Cardiac ventricle fibroblast (primary cell): ENCODE measurements around the gene SDHC. TPM values are rescaled to one million over a fixed set of nuclear protein-coding genes. Genes with fewer than 3 reads are reported as not detected.

ENCODE experiments used
- total RNA-seq: library from RNA; depleted of rRNA; stranded (reverse); fragments of >200 nt; gene quantifications from 2 replicates; pipeline ENCODE4 v1.2.3, GENCODE V29; 2015

The SDHC gene, protein sequence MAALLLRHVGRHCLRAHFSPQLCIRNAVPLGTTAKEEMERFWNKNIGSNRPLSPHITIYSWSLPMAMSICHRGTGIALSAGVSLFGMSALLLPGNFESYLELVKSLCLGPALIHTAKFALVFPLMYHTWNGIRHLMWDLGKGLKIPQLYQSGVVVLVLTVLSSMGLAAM
- 133 and 154 TPM in 2 replicates for total RNA-seq

DNA sequence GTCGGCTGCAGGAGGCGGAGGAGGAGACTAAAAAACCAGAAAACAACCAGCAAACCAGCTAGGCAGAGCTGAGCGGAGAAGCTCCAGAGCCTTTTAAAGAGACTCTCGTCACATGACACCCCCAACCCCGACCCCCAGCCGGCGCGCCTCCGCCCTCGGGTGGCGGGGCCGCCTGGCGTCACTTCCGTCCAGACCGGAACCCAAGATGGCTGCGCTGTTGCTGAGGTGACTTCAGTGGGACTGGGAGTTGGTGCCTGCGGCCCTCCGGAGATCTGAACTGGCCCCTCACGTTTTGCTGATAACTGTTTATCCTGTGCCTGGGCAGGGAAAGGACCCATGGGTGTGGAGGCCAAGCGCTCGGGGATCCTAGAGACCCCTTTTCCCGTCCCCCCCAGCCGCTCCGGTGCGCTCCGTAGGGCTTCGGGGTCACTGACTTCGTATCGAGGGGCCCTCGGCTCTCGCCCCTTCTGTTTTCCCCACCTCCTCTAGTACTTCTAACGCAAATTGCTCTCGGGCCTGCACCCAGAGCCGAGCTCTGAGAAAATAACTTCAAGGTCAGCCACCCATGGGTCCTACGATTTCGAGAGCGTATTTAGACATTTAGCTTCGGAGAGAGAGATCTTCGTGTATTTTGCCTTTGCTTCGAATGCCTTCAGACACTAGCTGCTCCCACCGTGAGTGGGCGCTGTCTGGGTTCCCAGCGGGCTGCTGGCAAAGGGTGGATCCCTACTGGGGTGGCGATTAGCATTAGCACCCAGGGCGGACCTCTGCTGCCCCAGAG, at the start of gene SDHC:
Gene SDHC, plus strand, starts transcription at position 181 of the 781 bp plus-strand sequence. Its CDS starts 25 bp downstream, at position 206.

DNA sequence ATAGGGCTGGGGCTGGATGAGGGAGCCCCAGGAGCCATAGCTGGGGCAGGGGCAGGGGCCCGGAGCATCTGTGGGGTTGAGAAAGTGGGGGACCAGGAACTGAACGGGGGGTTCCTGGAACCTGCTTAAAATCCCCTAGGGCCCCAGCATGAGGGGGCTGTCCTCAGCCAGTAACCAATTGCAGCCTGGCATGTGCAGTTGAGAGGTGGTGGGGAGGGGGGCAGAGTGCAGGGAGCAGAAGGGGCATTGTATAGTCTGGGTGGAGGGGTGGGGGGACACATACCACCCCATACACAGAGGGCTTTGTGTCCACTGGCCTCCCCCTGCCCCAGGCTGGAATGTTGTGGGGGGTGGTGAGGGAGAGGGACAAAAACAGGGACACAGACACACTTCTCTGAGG, 4.3 kb upstream of the SDHC start, which contains the start of gene MPZ:
Gene MPZ, minus strand, starts transcription at position 101 of the 400 bp plus-strand sequence. Its CDS starts 63 bp downstream, at position 38.

DNA sequence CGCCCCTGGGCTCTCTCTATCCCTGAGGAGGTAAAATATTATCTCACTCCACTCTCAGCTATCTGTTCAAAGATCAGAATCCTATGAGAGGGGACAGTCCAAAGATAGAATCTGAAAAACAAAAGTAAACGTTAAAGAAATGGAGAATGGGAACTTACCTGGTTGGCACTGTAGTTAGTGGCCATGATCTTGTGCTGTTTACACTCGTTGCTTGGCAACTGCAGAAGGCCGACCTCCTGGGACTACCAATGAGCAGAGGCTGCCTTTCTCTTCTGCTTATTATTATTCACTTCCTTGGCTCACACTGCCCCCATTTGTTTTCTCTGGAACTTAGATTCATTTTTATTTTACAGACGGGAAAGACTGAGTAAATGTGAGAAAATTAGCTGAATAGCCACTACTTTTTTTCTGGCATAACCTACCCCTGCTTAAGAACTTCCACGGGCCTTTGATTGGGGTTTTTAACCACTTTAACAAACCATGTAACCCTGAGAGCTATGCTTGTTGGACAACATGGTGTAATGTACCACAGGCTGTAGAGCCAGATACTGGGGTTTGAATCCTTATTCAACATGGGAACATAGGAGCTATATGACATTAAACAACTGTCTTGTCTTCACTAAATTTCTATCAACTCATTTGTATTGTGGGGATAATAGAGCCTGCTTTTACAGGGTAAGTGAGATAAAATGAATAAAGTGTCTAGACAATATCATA, 53.7 kb downstream of the SDHC start, which contains the start of gene CFAP126:
Gene CFAP126, minus strand, starts transcription at position 193 of the 717 bp plus-strand sequence. Its CDS starts 8 bp downstream, at position 185.

Other genes with a start within 250 kb of the SDHC start
- not detected in 2 replicates for gene ARHGAP30, start 244.5 kb upstream of the SDHC start, total RNA-seq
- 0.10 TPM in 1 of 2 replicates, not detected in the other for gene NECTIN4, start 224.8 kb upstream of the SDHC start, total RNA-seq
- gene KLHDC9, start 216.0 kb upstream of the SDHC start, total RNA-seq, result 2.0 and 2.6 TPM in 2 replicates
- gene PFDN2, start 196.3 kb upstream of the SDHC start, total RNA-seq, result 34.9 and 36.8 TPM in 2 replicates
- gene NIT1, start 196.3 kb upstream of the SDHC start, total RNA-seq, result 12.6 and 18.6 TPM in 2 replicates
- 26.5 and 28.1 TPM in 2 replicates for gene DEDD, start 181.7 kb upstream of the SDHC start, total RNA-seq
- 79.6 and 90.7 TPM in 2 replicates for gene UFC1, start 160.4 kb upstream of the SDHC start, total RNA-seq
- 11.8 and 16.2 TPM in 2 replicates for gene USP21, start 154.9 kb upstream of the SDHC start, total RNA-seq
- 6.2 and 7.9 TPM in 2 replicates for gene PPOX, start 148.0 kb upstream of the SDHC start, total RNA-seq
- gene B4GALT3, start 136.9 kb upstream of the SDHC start, total RNA-seq, result 17.4 and 22.2 TPM in 2 replicates
- gene ADAMTS4, start 115.3 kb upstream of the SDHC start, total RNA-seq, result 2.2 and 3.6 TPM in 2 replicates
- gene NDUFS2, start 112.0 kb upstream of the SDHC start, total RNA-seq, result 73.1 and 95.8 TPM in 2 replicates
- gene FCER1G, start 99.1 kb upstream of the SDHC start, total RNA-seq, result not detected in 2 replicates
- gene APOA2, start 90.8 kb upstream of the SDHC start, total RNA-seq, result not detected in 2 replicates
- gene TOMM40L, start 88.3 kb upstream of the SDHC start, total RNA-seq, result 2.7 and 5.8 TPM in 2 replicates
- gene NR1I3, start 76.2 kb upstream of the SDHC start, total RNA-seq, result not detected in 2 replicates
- gene PCP4L1, start 55.6 kb upstream of the SDHC start, total RNA-seq, result not detected in 2 replicates
- gene MPZ, start 4.4 kb upstream of the SDHC start, total RNA-seq, result 0.44 and 0.50 TPM in 2 replicates
- not detected in 2 replicates for gene CFAP126, start 53.5 kb downstream of the SDHC start, total RNA-seq
- not detected in 2 replicates for gene FCGR2A, start 191.1 kb downstream of the SDHC start, total RNA-seq
- gene HSPA6, start 210.2 kb downstream of the SDHC start, total RNA-seq, result 0.05 TPM in 1 of 2 replicates, not detected in the other
- not detected in 2 replicates for gene FCGR3A, start 235.4 kb downstream of the SDHC start, total RNA-seq